H1 (cell line): ENCODE results near the gene C1orf74. TPM values are rescaled to one million over a fixed set of nuclear protein-coding genes. Genes with fewer than 3 reads are reported as not detected.

Experiments
- CREB1 ChIP-seq: IDR thresholded peaks from 2 replicates; pipeline ENCODE4 v1.6.1; 2012; ENCODE audit warnings: inconsistent platforms
- SIX5 ChIP-seq: IDR thresholded peaks from 2 replicates; pipeline ENCODE4 v1.6.1; 2011; ENCODE audit warnings: mild to moderate bottlenecking, low read depth, low read length
- SP4 ChIP-seq: IDR thresholded peaks from 2 replicates; pipeline ENCODE4 v1.6.1; 2012; ENCODE audit warnings: low read length, inconsistent platforms
- polyA plus RNA-seq, 7 experiments: library from polyadenylated mRNA; depleted of rRNA in 3 of 7; stranded (reverse) in 5 of 7; unstranded in 2 of 7; fragments of >200 nt in 5 of 7; fragments of 200-250 nt in 2 of 7; gene quantifications; 1 replicate in 5 of 7; 2 replicates in 1 of 7; 4 replicates in 1 of 7; pipeline versions ENCODE4 v1.2.1 to v1.2.3, GENCODE V29; 2011 to 2013; ENCODE audit warnings: missing spikeins in 2 of 7, mixed read lengths in 2 of 7
- total RNA-seq: library from RNA; stranded (reverse); fragmentation: NEBNext Ultra II Directional; extraction: Animal tissue kit (Norgen Biotek cat#: 25700); gene quantifications from 2 replicates; pipeline ENCODE4 v1.2.1, GENCODE V29; 2021
- TF ChIP-seq, protein P1 (sequence below): IDR thresholded peaks from 2 replicates; pipeline ENCODE4 v1.6.1; 2012; ENCODE audit warnings: low read length, inconsistent platforms

The C1orf74 gene
- total and polyA plus RNA-seq, 2 of the 8 experiments (the other 6 are each of a cell fraction or from before 2014, with no cell fraction given): 3.1 to 3.9 TPM

DNA sequence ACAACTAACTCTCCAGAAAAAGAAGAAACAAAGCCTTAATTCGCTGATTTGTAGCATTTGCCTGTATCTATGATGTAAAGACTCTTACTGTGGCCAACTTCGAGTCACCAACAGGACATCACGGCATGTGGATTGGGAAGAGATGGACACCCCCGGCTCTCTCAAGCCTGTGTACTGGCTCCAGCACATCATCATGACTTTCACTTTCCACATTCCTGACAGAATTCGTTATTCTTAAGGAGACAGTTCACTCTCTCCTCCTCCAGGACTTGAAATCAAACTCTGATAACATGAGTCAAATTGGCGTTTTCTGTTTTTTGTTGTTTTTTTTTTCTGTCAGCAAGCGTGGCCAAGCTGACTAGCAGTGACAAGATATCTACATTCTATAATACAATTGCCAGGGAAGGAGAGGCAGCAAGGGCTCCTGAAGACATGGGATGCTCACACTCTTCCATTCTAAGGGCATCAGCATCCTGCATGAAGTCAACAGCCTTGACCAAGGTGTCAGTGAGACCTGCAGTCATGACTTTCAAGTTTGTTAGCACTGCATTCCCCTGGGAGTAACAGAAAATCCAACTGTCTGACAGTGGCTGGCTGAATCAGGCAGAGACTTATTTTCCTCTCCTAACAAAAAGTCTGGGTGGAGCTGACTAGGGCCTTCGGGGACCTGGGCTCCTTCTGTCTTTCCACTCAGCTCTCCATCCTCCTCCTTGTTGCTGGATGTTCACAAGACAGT is 41.8 kb downstream of the C1orf74 start (continued):
- TF ChIP-seq SP4 (no peak), SIX5 (no peak), CREB1 (no peak)
- TF ChIP-seq, protein P1, sequence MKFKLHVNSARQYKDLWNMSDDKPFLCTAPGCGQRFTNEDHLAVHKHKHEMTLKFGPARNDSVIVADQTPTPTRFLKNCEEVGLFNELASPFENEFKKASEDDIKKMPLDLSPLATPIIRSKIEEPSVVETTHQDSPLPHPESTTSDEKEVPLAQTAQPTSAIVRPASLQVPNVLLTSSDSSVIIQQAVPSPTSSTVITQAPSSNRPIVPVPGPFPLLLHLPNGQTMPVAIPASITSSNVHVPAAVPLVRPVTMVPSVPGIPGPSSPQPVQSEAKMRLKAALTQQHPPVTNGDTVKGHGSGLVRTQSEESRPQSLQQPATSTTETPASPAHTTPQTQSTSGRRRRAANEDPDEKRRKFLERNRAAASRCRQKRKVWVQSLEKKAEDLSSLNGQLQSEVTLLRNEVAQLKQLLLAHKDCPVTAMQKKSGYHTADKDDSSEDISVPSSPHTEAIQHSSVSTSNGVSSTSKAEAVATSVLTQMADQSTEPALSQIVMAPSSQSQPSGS: no peak
